Brain pericyte (primary cell): ENCODE data around the gene RBM6.

Experiments used
- DNase-seq: peaks from one replicate; pipeline ENCODE4 v3.0.0-alpha.2; 2012; ENCODE audit warnings: low read depth, low spot score

The RBM6 gene

GRCh38 chr3:50095352-50095998, 155.5 kb downstream of the RBM6 start:
- DNase-seq, result no peak

DNA sequence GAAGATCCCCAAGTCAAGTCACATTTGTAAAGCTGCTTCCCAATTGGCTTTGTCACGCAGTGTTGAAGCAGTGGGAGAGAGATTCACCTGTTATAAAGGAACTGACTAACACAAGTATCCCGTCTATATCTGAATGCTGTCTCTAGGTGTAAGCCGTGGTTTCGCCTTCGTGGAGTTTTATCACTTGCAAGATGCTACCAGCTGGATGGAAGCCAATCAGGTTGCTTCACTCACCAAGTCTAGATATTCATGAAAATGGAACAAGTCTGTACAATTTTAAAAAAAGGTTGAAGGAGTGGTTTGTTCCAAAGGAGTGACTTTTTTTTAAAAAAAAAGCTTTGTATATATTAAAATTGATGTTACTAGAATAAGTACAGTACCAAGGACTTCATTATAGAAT, 160.4 kb downstream of the RBM6 start:
- no peak for DNase-seq

- no peak for DNase-seq
Observed at GRCh38 chr3:50100956-50101845, 161.3 kb downstream of the RBM6 start.

GRCh38 chr3:50102558-50102957, 162.6 kb downstream of the RBM6 start:
- no peak for DNase-seq

DNA sequence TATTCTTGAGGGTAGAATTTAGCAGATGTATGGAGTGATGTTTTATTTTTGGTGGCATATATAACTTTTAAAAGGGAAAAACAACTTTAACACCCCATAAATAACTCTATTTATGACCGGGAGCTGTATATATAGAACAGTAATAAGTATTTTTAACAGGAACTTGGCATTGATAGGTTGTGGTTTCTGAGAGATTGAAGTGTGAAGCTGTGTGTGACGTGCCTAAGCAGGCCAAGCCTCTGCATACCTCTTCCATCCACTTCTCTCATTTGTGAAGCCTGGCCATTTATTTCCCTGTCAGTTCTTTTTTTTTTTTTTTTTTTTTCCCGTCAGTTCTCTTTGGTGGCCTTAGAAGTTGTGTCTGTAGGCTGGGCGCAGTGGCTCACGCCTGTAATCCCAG, 171.8 kb downstream of the RBM6 start:
- no peak for DNase-seq

DNA sequence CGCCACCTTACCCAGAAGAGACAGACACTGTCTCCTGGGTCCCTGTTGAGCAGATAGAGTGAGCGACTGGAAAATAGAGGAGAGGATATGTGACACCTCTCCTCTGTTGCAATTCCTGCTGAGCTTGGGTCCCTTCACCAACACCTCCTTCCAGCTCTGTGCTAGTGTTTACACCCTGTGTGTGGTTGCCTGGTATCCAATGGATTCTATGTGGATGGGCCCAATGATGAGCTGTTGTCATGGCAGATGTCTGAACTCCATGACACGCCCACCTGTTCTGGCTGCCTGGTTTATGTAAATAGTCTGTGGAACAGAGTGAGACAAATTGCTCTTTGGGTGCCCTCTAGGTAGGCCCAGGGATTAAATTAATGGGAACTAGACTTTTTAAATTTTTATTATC, 172.5 kb downstream of the RBM6 start:
- DNase-seq, result no peak

- DNase-seq, result no peak
Observed at GRCh38 chr3:50117120-50117519, 177.2 kb downstream of the RBM6 start.

GRCh38 chr3:50118237-50118636, 178.3 kb downstream of the RBM6 start:
- DNase-seq, result no peak

- DNase-seq, result no peak
Observed at GRCh38 chr3:50119786-50120185, 179.8 kb downstream of the RBM6 start.

DNA sequence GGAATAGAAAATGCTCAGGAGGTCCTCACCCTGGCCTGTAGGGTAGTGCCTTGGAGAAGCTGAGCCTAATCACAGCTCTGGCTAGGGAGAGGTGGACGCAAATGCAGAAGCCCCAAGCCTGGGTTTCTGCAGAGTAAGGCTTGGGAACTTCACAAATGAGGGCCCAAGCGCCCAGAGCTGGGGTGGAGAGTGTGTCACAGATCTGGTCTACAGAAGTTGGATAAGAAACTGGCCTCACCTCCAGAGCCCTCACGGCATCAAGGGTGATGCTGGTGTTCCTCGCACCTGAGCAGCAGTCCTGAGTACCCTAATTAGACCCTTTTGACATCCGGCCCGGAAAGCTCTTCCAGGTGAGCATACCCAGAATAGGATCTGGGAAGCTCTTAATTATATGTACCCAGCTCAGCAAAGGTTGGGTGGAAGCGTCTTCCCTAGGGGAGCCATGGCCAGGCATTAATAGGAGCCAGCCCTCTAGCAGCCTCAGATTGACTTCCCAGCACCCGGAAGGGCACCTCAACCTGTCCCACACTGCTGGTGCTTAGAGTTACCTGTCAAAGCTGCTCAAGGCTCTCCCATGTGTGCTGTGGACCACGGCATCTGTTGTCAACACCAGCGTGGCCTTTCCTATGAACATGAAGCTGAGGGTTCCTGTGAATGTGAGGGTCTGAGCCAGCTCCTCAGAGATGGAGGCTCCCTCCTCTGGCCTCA, 180.6 kb downstream of the RBM6 start:
- no peak for DNase-seq

- no peak for DNase-seq
Observed at GRCh38 chr3:50121072-50122032, 181.4 kb downstream of the RBM6 start.

GRCh38 chr3:50122071-50122470, 182.1 kb downstream of the RBM6 start:
- DNase-seq, result no peak

- no peak for DNase-seq
Observed at GRCh38 chr3:50122661-50123391, 182.9 kb downstream of the RBM6 start.

GRCh38 chr3:50123394-50124051, 183.6 kb downstream of the RBM6 start:
- no peak for DNase-seq

DNA sequence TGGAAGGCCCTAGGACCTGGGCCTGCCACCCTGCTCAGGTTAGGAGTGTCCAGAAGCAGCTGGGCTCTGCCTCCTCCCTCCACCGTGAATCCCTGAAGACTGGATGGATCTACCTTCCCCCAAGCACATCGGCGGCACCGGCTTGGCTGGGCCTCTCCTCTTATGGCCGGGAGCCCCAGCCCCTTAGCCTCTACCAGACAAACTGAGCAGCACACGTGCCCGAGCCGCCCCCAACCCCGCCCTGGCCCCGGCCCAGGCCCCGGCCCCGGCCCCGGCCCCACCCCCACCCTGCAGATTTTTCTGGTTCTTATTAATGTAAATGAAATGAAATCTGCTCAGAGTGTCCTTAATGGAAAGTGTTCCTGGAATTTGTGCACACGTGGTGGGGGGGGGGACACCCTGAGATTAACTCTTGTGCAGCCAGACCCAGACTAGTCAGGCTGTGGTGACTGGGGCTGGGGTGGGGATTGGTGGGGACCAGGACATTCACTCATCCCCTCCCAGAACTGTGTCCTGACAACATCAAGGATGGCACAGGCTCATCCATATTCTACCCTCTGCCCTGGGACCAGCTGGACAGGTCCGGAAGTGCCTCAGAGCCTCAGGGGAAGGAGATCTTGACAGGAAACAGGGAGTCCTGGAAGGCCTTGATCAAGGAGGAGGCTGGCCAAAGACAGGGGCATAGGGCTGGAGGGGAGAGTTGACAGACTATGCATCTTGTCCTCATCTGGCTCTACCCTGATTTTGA, 184.3 kb downstream of the RBM6 start:
- DNase-seq, result no peak

GRCh38 chr3:50124800-50125178, 184.8 kb downstream of the RBM6 start:
- DNase-seq, result no peak

- DNase-seq, result no peak
Observed at GRCh38 chr3:50125541-50126286, 185.8 kb downstream of the RBM6 start.

- DNase-seq, result no peak
Observed at GRCh38 chr3:50126287-50127211, 186.6 kb downstream of the RBM6 start.
